ENCODE data around the gene CLINT1.

Gene CLINT1

GRCh38 chr5:157818368-157818767, 40.6 kb downstream of the CLINT1 start:
- DNase-seq = no peak

- DNase-seq = no peak
These were observed 41.0 kb downstream of the CLINT1 start for GRCh38 chr5:157817928-157818327.

GRCh38 chr5:157817387-157817702, 41.6 kb downstream of the CLINT1 start:
- DNase-seq = no peak

DNA sequence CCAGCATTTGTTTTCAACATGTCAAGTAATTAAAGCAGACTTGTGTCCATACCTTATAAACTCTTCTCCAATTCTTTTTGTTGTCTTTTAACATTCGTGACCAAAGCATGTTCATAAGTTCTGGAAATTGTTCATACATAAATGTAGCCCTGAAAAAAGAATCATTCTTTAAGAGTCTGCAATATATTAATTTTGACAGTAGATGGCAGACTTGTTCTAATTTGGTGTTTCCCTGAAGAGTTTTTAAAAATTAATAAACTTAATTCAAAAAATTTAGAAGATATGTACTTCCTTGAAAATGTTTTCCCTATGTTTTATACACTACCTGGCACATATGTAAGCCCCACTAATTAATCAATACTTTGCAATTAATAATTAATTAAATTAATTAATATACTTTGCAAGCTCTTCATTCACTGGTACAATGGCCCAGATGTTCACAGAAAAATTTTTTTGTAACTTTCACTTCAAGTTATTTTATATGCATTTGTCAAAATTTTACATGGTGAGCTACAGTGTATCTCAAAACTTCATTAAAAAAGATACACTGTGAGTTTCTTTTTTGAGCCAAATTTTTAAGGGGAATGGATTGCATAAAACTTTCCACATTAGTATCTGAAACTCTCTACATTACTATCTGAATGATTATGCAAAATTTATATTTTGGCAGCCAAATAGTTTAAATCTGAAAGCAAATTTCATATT, 42.1 kb downstream of the CLINT1 start:
- no peak for DNase-seq

DNA sequence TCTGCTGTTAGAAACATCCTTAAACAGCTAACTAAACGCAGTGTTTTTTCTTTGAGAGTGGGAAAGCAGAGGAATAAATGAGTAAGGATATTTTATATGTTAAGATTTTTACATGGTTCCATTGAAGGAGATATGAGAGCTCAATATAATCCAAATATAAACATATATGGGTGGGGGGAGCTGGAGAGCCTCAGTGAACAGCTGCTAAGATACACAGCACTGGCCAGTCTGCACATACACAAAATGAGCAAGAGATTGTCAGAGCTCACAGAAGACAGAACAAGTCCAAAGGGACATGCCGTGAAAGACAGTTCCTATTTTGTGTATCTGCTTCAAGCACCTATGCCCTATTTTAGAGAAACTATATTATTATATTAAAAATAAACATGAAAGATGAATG, 46.9 kb downstream of the CLINT1 start:
- no peak for DNase-seq

GRCh38 chr5:157808043-157808442, 50.9 kb downstream of the CLINT1 start:
- no peak for DNase-seq

DNA sequence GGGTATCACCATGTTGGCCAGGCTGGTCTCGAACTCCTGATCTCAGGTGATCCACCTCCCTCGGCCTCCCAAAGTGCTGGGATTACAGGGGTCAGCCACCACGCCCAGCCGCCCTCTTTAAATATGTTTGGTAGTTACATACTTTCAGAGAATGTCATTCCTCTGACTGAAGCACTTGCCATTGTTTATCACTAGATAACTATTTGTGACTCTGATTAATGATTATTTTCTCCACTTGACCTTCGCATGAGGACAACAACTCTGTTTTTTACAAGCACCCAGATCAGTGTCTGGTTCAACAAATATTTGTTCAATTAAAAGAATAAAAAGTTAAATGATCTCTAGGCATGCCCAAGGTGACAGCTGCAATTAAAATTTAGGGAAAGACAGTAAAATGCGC, 56.2 kb downstream of the CLINT1 start:
- no peak for DNase-seq

- DNase-seq = no peak
These were observed 58.8 kb downstream of the CLINT1 start for GRCh38 chr5:157800137-157800536.

- no peak for DNase-seq
These were observed 59.4 kb downstream of the CLINT1 start for GRCh38 chr5:157799578-157799977.

GRCh38 chr5:157793301-157793700, 65.6 kb downstream of the CLINT1 start:
- DNase-seq = no peak

DNA sequence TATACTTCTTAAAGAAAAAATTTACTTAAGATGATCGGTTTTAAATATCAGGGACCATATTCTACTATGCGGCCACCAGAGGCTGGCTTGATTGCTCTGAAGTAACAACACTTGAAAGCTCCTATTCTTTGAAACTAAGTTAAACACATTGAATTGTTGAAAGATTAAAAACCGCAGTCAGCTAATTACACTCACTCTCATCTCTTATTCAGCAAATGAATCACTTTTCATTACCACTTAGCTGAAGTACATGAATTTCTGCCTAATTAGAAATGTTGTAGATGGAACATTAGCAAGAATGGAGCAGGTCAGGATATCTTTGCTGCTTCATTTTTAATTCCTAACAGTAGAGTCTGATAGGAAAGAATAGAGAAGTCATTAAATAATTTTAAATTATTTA, 73.1 kb downstream of the CLINT1 start:
- no peak for DNase-seq

GRCh38 chr5:157779221-157779620, 79.7 kb downstream of the CLINT1 start:
- DNase-seq = no peak

- no peak for DNase-seq
These were observed 80.7 kb downstream of the CLINT1 start for GRCh38 chr5:157778121-157778805.

- DNase-seq = no peak
These were observed 86.8 kb downstream of the CLINT1 start for GRCh38 chr5:157772127-157772526.

- no peak for DNase-seq
These were observed 88.3 kb downstream of the CLINT1 start for GRCh38 chr5:157770665-157771064.

- DNase-seq = no peak
These were observed 91.3 kb downstream of the CLINT1 start for GRCh38 chr5:157767689-157768088.

DNA sequence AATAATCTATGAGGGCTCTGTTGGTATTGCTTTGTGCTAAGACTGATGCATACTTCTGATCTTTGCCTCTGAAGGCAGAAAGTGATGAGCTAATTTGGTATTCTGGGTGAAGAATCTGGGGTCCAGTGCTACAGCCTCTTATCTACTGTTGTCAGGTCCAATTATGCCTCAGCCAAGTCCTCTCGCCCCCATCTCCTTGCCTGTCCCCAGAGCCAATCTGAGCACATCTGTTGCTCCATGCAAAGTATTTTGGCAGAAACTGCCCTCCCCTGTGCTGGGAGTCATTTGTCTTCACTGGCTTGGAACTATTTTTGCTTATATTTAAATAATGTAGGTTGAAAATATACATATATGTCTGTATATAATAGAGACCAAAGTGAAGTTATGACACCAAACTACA, 92.0 kb downstream of the CLINT1 start:
- no peak for DNase-seq

- DNase-seq = no peak
These were observed 92.5 kb downstream of the CLINT1 start for GRCh38 chr5:157766442-157766841.

- DNase-seq = no peak
These were observed 94.4 kb downstream of the CLINT1 start for GRCh38 chr5:157764531-157764930.

- no peak for DNase-seq
These were observed 97.0 kb downstream of the CLINT1 start for GRCh38 chr5:157761690-157762621.

GRCh38 chr5:157758706-157759105, 100.2 kb downstream of the CLINT1 start:
- DNase-seq = no peak

DNA sequence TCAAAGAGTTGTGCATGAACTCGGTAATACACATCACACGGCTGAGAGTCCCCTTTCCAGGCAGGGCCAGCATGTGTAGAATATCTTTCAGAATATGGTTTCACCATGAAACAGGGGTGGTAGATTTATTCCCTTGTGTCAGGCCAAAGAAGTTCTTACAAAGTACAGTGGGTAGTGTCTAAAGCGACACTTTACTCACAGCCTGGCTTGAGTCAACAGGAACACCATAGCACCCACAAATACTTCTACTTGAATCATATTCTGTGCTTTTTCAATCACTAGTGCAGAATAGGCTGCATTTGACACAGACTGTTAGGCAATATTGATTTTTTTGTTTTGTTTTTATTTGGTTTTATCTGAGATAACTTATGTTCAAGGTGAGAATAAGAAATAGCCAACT, 102.8 kb downstream of the CLINT1 start:
- no peak for DNase-seq

GRCh38 chr5:157750320-157750719, 108.6 kb downstream of the CLINT1 start:
- no peak for DNase-seq

- no peak for DNase-seq
These were observed 109.5 kb downstream of the CLINT1 start for GRCh38 chr5:157749462-157749799.

Data from NCI-H1048 (cell line).